Measurements from ENCODE around the gene KIF16B. TPM values are rescaled to one million over a fixed set of nuclear protein-coding genes. Genes with fewer than 3 reads are reported as not detected.

KIF16B gene
- total and polyA plus RNA-seq, 2 donors (not counting 3 experiments of a cell fraction or from before 2014, with no cell fraction given), result 2.9 to 8.8 TPM

- no TSS peak for BruUV-seq (replicated peaks)
- no peak for TF ChIP-seq EZH2 (IDR thresholded peaks at IDR 0.05; ENCODE audit: borderline replicate concordance, low read depth, low read length, severe bottlenecking)
- no peak for TF ChIP-seq MAX (IDR thresholded peaks at IDR 0.05; ENCODE audit: insufficient read depth, insufficient read length)
- no peak for TF ChIP-seq POLR2A (IDR thresholded peaks at IDR 0.05; ENCODE audit: low read depth, low read length)
- TF ChIP-seq POLR2AphosphoS5 (IDR thresholded peaks at IDR 0.05; ENCODE audit: insufficient read depth, low read depth, low read length), result no peak
- TF ChIP-seq GATA2 (IDR thresholded peaks at IDR 0.05; ENCODE audit: insufficient read depth, insufficient read length, low read depth, low read length), result no peak
- TF ChIP-seq CTCF (IDR thresholded peaks at IDR 0.05; ENCODE audit: extremely low read depth in 1 of 2, insufficient read depth in 1 of 2, low read depth in 1 of 2, low read length in 2 of 2), result no peak
- TF ChIP-seq MYC (IDR thresholded peaks at IDR 0.05; ENCODE audit: low read depth, low read length), result no peak
- no peak for TF ChIP-seq JUN (IDR thresholded peaks at IDR 0.05; ENCODE audit: borderline replicate concordance, insufficient read depth, insufficient read length, low read depth)
- TF ChIP-seq FOS (IDR thresholded peaks at IDR 0.05; ENCODE audit: borderline replicate concordance, insufficient read depth, low read length), result no peak
- Histone ChIP-seq H3K4me2 (ENCODE audit: insufficient read depth, low read length) (no peak overlapping the region), H4K20me1 (replicated peaks; ENCODE audit: control insufficient read depth, extremely low read depth, insufficient read depth, low read length) (no peaks in the 10 kb centered on the region), H3K79me2 (ENCODE audit: control insufficient read depth, insufficient read depth, low read length) (no peaks in the 10 kb centered on the region), H3K27me3 (ENCODE audit: control insufficient read depth in 2 of 2, insufficient read depth in 2 of 2, low read length in 2 of 2) (no peaks in the 10 kb centered on the region), H3K27ac (ENCODE audit: insufficient read depth, low read depth, low read length) (no peak overlapping the region), H3K36me3 (ENCODE audit: control insufficient read depth in 2 of 2, extremely low read depth in 1 of 2, insufficient read depth in 2 of 2, low read length in 2 of 2) (no peaks in the 10 kb centered on the region), H3K9me1 (replicated peaks; ENCODE audit: control insufficient read depth, extremely low read depth, insufficient read depth, low read length) (no peaks in the 10 kb centered on the region), H3K9me3 (replicated peaks; ENCODE audit: control insufficient read depth, insufficient read depth, low read length) (no peaks in the 10 kb centered on the region), H2AFZ (ENCODE audit: low read depth, low read length) (no peak overlapping the region), H3K4me1 (ENCODE audit: control insufficient read depth, extremely low read depth, insufficient read depth, low read length) (no peaks in the 10 kb centered on the region), H3K4me3 (replicated peaks in 1 of 3; ENCODE audit: insufficient read depth in 1 of 3, low read depth in 1 of 3, low read length in 3 of 3) (no peak overlapping the region), H3K9ac (replicated peaks; ENCODE audit: extremely low read depth, insufficient read depth, low read length) (no peak overlapping the region)
- dilution Hi-C loops (cut with MboI; ENCODE audit: extremely low pct_ligation_motif_present, low sequenced_read_pairs) (no loop called here), intact Hi-C loops (cut with micrococcal nuclease) (no loop called here)
- FAIRE-seq (no peak), DNase-seq (ENCODE audit: low read depth, low spot score) (no peak)
- ChIA-PET CTCF (no interaction called here), POLR2A (no interaction called here)
These were observed 178.5 kb downstream of the KIF16B start for GRCh38 chr20:16394784-16395183.
